Measurements from ENCODE around the gene ZNF480. TPM values are rescaled to one million over a fixed set of nuclear protein-coding genes. Genes with fewer than 3 reads are reported as not detected.

The ZNF480 gene
- total and polyA plus RNA-seq, 2 donors (not counting 3 experiments of a cell fraction or from before 2014, with no cell fraction given) = 3.6 to 10.0 TPM

DNA sequence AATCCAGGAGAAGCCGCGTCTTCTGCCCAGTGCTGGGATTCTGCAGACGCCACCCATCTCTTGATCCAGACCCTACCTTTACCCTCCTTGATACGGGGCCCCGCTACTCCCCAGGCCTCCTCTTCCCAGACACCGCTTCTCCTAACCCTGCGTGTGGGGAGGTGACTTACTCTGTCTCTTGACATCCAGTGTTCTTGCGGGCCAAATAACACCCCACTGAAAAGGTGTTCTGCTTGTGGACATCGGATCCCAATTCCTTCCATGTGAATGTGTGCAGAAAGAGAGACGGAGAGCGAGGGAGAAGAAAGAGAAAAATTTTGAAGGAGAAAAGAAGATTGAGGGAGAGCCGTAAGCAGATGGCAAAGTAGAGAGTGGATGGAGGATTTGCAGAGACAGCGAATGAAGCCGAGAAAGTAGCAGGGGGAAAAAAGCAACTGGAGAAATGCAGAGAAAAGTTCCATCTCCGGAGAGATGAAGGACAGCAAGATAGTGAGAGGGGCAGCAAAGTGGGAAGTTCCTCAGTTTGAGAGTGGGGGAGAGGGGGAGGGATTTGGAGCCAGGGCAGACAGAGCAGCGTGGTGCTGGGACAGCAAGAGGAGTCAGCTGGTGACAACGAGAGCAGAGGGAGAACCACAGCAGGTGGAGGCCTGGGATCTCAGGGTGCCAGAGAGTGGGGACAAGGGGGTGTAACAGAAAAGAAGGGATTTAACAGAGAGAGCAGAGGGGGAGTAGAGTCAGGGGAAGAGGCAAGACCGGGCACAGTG, 814 bp downstream of the ZNF480 start:
- BruUV-seq (replicated peaks) = no TSS peak
- H3K4me3 ChIP-seq (replicated peaks in 1 of 3; ENCODE audit: insufficient read depth in 1 of 3, low read depth in 1 of 3, low read length in 3 of 3) = peak overlapping the region; percentile 64 to 97 (median 97)
- peaks cover 3% of the 10 kb centered on the region for H3K79me2 ChIP-seq (ENCODE audit: control insufficient read depth, insufficient read depth, low read length)
- H3K9me3 ChIP-seq (replicated peaks; ENCODE audit: control insufficient read depth, insufficient read depth, low read length) = no peaks in the 10 kb centered on the region
- peak overlapping the region; percentile 85 for H3K4me2 ChIP-seq (ENCODE audit: insufficient read depth, low read length)
- H3K9me1 ChIP-seq (replicated peaks; ENCODE audit: control insufficient read depth, extremely low read depth, insufficient read depth, low read length) = no peaks in the 10 kb centered on the region
- peak overlapping the region; percentile 99 for H3K9ac ChIP-seq (replicated peaks; ENCODE audit: extremely low read depth, insufficient read depth, low read length)
- DNase-seq (ENCODE audit: low read depth, low spot score) (peak; percentile 3), FAIRE-seq (no peak)
- peak overlapping the region; percentile 96 for H2AFZ ChIP-seq (ENCODE audit: low read depth, low read length)
- H3K27ac ChIP-seq (ENCODE audit: insufficient read depth, low read depth, low read length) = peak overlapping the region; percentile 97
- peaks cover 4% of the 10 kb centered on the region for H3K4me1 ChIP-seq (ENCODE audit: control insufficient read depth, extremely low read depth, insufficient read depth, low read length)
- H3K36me3 ChIP-seq (ENCODE audit: control insufficient read depth in 2 of 2, extremely low read depth in 1 of 2, insufficient read depth in 2 of 2, low read length in 2 of 2) = peaks cover 7 to 15% of the 10 kb centered on the region in 2 experiments
- TF ChIP-seq EZH2 (IDR thresholded peaks at IDR 0.05; ENCODE audit: borderline replicate concordance, low read depth, low read length, severe bottlenecking) (no peak), FOS (IDR thresholded peaks at IDR 0.05; ENCODE audit: borderline replicate concordance, insufficient read depth, low read length) (no peak), GATA2 (IDR thresholded peaks at IDR 0.05; ENCODE audit: insufficient read depth, insufficient read length, low read depth, low read length) (no peak), MYC (IDR thresholded peaks at IDR 0.05; ENCODE audit: low read depth, low read length) (no peak), JUN (IDR thresholded peaks at IDR 0.05; ENCODE audit: borderline replicate concordance, insufficient read depth, insufficient read length, low read depth) (no peak), POLR2A (IDR thresholded peaks at IDR 0.05; ENCODE audit: low read depth, low read length) (no peak), POLR2AphosphoS5 (IDR thresholded peaks at IDR 0.05; ENCODE audit: insufficient read depth, low read depth, low read length) (no peak)
- TF ChIP-seq, protein P1, sequence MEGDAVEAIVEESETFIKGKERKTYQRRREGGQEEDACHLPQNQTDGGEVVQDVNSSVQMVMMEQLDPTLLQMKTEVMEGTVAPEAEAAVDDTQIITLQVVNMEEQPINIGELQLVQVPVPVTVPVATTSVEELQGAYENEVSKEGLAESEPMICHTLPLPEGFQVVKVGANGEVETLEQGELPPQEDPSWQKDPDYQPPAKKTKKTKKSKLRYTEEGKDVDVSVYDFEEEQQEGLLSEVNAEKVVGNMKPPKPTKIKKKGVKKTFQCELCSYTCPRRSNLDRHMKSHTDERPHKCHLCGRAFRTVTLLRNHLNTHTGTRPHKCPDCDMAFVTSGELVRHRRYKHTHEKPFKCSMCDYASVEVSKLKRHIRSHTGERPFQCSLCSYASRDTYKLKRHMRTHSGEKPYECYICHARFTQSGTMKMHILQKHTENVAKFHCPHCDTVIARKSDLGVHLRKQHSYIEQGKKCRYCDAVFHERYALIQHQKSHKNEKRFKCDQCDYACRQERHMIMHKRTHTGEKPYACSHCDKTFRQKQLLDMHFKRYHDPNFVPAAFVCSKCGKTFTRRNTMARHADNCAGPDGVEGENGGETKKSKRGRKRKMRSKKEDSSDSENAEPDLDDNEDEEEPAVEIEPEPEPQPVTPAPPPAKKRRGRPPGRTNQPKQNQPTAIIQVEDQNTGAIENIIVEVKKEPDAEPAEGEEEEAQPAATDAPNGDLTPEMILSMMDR (IDR thresholded peaks at IDR 0.05; ENCODE audit: extremely low read depth in 1 of 2, insufficient read depth in 1 of 2, low read depth in 1 of 2, low read length in 2 of 2) = no peak
- TF ChIP-seq, protein P2, sequence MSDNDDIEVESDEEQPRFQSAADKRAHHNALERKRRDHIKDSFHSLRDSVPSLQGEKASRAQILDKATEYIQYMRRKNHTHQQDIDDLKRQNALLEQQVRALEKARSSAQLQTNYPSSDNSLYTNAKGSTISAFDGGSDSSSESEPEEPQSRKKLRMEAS (IDR thresholded peaks at IDR 0.05; ENCODE audit: insufficient read depth, insufficient read length) = no peak
- dilution Hi-C loops (cut with MboI; ENCODE audit: extremely low pct_ligation_motif_present, low sequenced_read_pairs) = no loop called here
- H3K27me3 ChIP-seq (ENCODE audit: control insufficient read depth in 2 of 2, insufficient read depth in 2 of 2, low read length in 2 of 2) = no peaks in the 10 kb centered on the region
- CTCF ChIA-PET = no interaction called here
- intact Hi-C loops (cut with micrococcal nuclease) = loop anchor here (1.0 to 2.0 kb wide), 3 partner anchors 28 to 230 kb away; partner anchors contain the start of genes ZNF610, ZNF766 and ZNF808
- no peaks in the 10 kb centered on the region for H4K20me1 ChIP-seq (replicated peaks; ENCODE audit: control insufficient read depth, extremely low read depth, insufficient read depth, low read length)
- POLR2A ChIA-PET = no interaction called here

Data from endothelial cell of umbilical vein (primary cell).